ENCODE measurements around the gene CSF1R. TPM values are rescaled to one million over a fixed set of nuclear protein-coding genes. Genes with fewer than 3 reads are reported as not detected.

CSF1R gene
- total and polyA plus RNA-seq, 2 donors (not counting 3 experiments of a cell fraction or from before 2014, with no cell fraction given): not detected

DNA sequence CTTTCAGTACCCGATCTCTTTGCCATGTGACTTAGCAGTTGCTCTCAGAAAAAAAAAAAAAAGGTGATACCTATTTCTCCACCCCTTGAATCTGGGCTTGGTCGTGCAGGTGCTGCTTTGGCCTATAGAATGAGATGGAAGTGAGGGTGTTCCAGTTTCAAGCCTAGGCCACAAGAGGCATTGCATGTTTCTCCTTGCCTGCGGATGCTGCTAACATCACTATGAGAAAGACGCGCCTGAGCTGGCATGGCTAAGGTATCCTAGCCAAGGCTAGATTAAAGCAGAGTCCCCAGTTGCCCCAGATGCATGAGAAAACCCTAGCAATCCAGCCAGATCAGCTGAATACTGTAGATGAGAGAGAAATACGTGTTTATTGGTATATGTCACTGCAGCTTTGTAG is 14.7 kb upstream of the CSF1R start:
- POLR2A ChIA-PET: no interaction called here
- DNase-seq (ENCODE audit: low read depth, low spot score) (no peak), FAIRE-seq (no peak)
- H3K27me3 ChIP-seq (ENCODE audit: control insufficient read depth in 2 of 2, insufficient read depth in 2 of 2, low read length in 2 of 2): peaks cover 2 to 12% of the 10 kb centered on the region in 2 experiments
- intact Hi-C loops (cut with micrococcal nuclease) (no loop called here), dilution Hi-C loops (cut with MboI; ENCODE audit: extremely low pct_ligation_motif_present, low sequenced_read_pairs) (no loop called here)
- H2AFZ ChIP-seq (ENCODE audit: low read depth, low read length): no peak overlapping the region
- no TSS peak for BruUV-seq (replicated peaks)
- H3K4me1 ChIP-seq (ENCODE audit: control insufficient read depth, extremely low read depth, insufficient read depth, low read length): no peaks in the 10 kb centered on the region
- H3K36me3 ChIP-seq (ENCODE audit: control insufficient read depth in 2 of 2, extremely low read depth in 1 of 2, insufficient read depth in 2 of 2, low read length in 2 of 2): no peaks in the 10 kb centered on the region
- no peak overlapping the region for H3K9ac ChIP-seq (replicated peaks; ENCODE audit: extremely low read depth, insufficient read depth, low read length)
- no peak overlapping the region for H3K4me2 ChIP-seq (ENCODE audit: insufficient read depth, low read length)
- H3K9me1 ChIP-seq (replicated peaks; ENCODE audit: control insufficient read depth, extremely low read depth, insufficient read depth, low read length): no peaks in the 10 kb centered on the region
- no peak overlapping the region for H3K4me3 ChIP-seq (replicated peaks in 1 of 3; ENCODE audit: insufficient read depth in 1 of 3, low read depth in 1 of 3, low read length in 3 of 3)
- CTCF ChIA-PET: interaction anchor here (0.7 kb wide), 1 partner anchor 37 kb away, joined by 3 read pairs; no protein-coding TSS in a partner anchor
- no peaks in the 10 kb centered on the region for H4K20me1 ChIP-seq (replicated peaks; ENCODE audit: control insufficient read depth, extremely low read depth, insufficient read depth, low read length)
- no peaks in the 10 kb centered on the region for H3K9me3 ChIP-seq (replicated peaks; ENCODE audit: control insufficient read depth, insufficient read depth, low read length)
- no peak overlapping the region for H3K27ac ChIP-seq (ENCODE audit: insufficient read depth, low read depth, low read length)
- TF ChIP-seq POLR2A (IDR thresholded peaks at IDR 0.05; ENCODE audit: low read depth, low read length) (no peak), JUN (IDR thresholded peaks at IDR 0.05; ENCODE audit: borderline replicate concordance, insufficient read depth, insufficient read length, low read depth) (no peak), POLR2AphosphoS5 (IDR thresholded peaks at IDR 0.05; ENCODE audit: insufficient read depth, low read depth, low read length) (no peak), EZH2 (IDR thresholded peaks at IDR 0.05; ENCODE audit: borderline replicate concordance, low read depth, low read length, severe bottlenecking) (no peak), FOS (IDR thresholded peaks at IDR 0.05; ENCODE audit: borderline replicate concordance, insufficient read depth, low read length) (no peak), MYC (IDR thresholded peaks at IDR 0.05; ENCODE audit: low read depth, low read length) (no peak), GATA2 (IDR thresholded peaks at IDR 0.05; ENCODE audit: insufficient read depth, insufficient read length, low read depth, low read length) (no peak)
- TF ChIP-seq, protein P1, sequence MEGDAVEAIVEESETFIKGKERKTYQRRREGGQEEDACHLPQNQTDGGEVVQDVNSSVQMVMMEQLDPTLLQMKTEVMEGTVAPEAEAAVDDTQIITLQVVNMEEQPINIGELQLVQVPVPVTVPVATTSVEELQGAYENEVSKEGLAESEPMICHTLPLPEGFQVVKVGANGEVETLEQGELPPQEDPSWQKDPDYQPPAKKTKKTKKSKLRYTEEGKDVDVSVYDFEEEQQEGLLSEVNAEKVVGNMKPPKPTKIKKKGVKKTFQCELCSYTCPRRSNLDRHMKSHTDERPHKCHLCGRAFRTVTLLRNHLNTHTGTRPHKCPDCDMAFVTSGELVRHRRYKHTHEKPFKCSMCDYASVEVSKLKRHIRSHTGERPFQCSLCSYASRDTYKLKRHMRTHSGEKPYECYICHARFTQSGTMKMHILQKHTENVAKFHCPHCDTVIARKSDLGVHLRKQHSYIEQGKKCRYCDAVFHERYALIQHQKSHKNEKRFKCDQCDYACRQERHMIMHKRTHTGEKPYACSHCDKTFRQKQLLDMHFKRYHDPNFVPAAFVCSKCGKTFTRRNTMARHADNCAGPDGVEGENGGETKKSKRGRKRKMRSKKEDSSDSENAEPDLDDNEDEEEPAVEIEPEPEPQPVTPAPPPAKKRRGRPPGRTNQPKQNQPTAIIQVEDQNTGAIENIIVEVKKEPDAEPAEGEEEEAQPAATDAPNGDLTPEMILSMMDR (IDR thresholded peaks at IDR 0.05; ENCODE audit: extremely low read depth in 1 of 2, insufficient read depth in 1 of 2, low read depth in 1 of 2, low read length in 2 of 2): no peak
- TF ChIP-seq, protein P2, sequence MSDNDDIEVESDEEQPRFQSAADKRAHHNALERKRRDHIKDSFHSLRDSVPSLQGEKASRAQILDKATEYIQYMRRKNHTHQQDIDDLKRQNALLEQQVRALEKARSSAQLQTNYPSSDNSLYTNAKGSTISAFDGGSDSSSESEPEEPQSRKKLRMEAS (IDR thresholded peaks at IDR 0.05; ENCODE audit: insufficient read depth, insufficient read length): no peak
- H3K79me2 ChIP-seq (ENCODE audit: control insufficient read depth, insufficient read depth, low read length): no peaks in the 10 kb centered on the region
